MM.1S (cell line): ENCODE results near the gene CD81.

Experiments used
- CTCF ChIP-seq: fragments of 300-600 bp; sonication (generic); IDR thresholded peaks from 2 replicates; pipeline ENCODE4 v1.5.1; 2016; ENCODE audit warnings: antibody characterized with exemption, low read length, mixed read lengths
- EZH2 ChIP-seq: fragments of 300-600 bp; sonication (generic); optimal IDR thresholded peaks from 2 replicates; pipeline ENCODE3; 2017; ENCODE audit warnings: low read depth, mild to moderate bottlenecking, antibody characterized with exemption, low read length, mixed read lengths

GRCh38 chr11:2439820-2440219 lies 62.7 kb downstream of the CD81 start:
- TF ChIP-seq CTCF: no peak
- no peak for TF ChIP-seq EZH2
